Bronchial epithelial cell (primary cell): ENCODE data around the gene ABCA1. TPM values are rescaled to one million over a fixed set of nuclear protein-coding genes. Genes with fewer than 3 reads are reported as not detected.

Experiments used
- DNase-seq: peaks from one replicate; pipeline ENCODE4 v3.0.0-alpha.2; 2010; ENCODE audit warnings: low read depth
- FAIRE-seq: peaks from 2 replicates; lab custom pipeline; 2011; peaks lifted over from hg19 to GRCh38; lab: Jason Lieb, UNC
- H3K27me3 ChIP-seq: 2 replicates; pipeline ENCODE4 v1.5.1; 2011; ENCODE audit warnings: low read length; ENCODE audit not compliant: control insufficient read depth, insufficient read depth
- H3K36me3 ChIP-seq: 2 replicates; pipeline ENCODE4 v1.5.1; 2011; ENCODE audit warnings: low read length; ENCODE audit not compliant: control insufficient read depth, insufficient read depth
- H3K4me3 ChIP-seq: 2 replicates; pipeline ENCODE4 v1.5.1; 2011; ENCODE audit warnings: mild to moderate bottlenecking, low read depth, low read length, control low read depth
- total RNA-seq: library from RNA; depleted of rRNA; stranded (reverse); fragments of >200 nt; gene quantifications from 2 replicates; pipeline ENCODE4 v1.2.1, GENCODE V29; 2014
- TF ChIP-seq, protein P1 (sequence below): IDR thresholded peaks from 2 replicates; pipeline ENCODE4 v1.5.1; 2011; ENCODE audit warnings: mild to moderate bottlenecking, moderate library complexity, low read length, control low read depth, inconsistent platforms; ENCODE audit not compliant: insufficient read depth, severe bottlenecking

The ABCA1 gene
- total RNA-seq, 1 donor from 2014 or later: 34.2 TPM

DNA sequence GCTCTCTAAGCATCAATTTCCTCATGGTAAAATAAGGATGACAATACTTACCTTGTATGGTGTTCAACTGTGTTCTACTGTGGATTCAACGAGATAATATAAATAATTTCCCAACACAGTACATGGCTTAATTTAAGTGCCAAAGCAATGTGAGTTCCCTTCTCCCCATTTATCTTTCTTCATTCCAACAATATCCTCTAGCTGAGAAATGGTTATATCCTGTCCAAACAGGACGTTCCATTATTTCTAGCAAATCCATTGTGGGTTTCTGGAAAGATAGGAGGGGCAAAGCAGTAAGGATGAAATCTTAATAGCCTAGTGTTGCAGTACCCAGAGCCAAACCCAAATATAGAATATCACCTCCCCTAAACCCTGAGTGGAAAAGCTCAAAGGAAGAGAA, 22.0 kb downstream of the ABCA1 start:
- DNase-seq (no peak), FAIRE-seq (no peak)
- Histone ChIP-seq H3K36me3 (no peaks in the 10 kb centered on the region), H3K4me3 (no peak overlapping the region), H3K27me3 (no peaks in the 10 kb centered on the region)
- TF ChIP-seq, protein P1, sequence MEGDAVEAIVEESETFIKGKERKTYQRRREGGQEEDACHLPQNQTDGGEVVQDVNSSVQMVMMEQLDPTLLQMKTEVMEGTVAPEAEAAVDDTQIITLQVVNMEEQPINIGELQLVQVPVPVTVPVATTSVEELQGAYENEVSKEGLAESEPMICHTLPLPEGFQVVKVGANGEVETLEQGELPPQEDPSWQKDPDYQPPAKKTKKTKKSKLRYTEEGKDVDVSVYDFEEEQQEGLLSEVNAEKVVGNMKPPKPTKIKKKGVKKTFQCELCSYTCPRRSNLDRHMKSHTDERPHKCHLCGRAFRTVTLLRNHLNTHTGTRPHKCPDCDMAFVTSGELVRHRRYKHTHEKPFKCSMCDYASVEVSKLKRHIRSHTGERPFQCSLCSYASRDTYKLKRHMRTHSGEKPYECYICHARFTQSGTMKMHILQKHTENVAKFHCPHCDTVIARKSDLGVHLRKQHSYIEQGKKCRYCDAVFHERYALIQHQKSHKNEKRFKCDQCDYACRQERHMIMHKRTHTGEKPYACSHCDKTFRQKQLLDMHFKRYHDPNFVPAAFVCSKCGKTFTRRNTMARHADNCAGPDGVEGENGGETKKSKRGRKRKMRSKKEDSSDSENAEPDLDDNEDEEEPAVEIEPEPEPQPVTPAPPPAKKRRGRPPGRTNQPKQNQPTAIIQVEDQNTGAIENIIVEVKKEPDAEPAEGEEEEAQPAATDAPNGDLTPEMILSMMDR: no peak

DNA sequence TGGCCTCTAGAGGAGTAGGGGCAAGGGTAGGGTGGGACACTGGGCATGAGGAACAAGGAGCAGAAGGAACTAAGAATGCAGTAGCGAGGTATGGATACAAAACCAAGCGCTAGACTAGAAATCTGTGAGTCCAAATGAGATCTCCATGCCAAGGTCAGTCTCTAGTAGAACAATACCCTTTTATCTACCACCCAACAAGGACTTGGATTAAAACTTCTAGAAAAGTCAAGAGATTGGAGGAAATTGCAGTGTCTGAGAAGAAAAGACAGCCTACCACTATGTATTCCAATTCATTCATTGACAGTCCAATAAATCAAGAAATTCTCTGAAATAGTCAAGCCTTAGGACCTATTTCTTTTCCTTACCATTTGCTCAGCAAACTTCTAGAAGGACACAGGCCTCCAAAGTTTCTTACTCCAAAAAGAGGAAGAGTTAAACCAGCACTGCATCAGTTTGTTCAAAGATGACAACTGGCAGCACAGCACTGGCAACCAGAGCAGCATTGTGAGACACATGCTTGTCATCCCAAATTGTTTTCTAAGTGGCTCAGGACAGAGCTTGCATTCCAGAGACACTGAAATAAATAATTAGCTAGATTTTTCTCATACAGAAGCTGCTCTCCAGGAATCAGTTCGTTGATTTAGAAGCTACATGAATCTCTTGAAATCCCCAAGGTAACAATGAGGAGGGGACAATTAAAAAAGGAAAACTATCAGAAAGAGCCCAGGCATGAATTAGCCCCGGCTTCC, 22.6 kb downstream of the ABCA1 start:
- FAIRE-seq: no peak
- DNase-seq: no peak
- Histone ChIP-seq H3K36me3 (no peaks in the 10 kb centered on the region), H3K4me3 (no peak overlapping the region), H3K27me3 (no peaks in the 10 kb centered on the region)
- TF ChIP-seq, protein P1: no peak

DNA sequence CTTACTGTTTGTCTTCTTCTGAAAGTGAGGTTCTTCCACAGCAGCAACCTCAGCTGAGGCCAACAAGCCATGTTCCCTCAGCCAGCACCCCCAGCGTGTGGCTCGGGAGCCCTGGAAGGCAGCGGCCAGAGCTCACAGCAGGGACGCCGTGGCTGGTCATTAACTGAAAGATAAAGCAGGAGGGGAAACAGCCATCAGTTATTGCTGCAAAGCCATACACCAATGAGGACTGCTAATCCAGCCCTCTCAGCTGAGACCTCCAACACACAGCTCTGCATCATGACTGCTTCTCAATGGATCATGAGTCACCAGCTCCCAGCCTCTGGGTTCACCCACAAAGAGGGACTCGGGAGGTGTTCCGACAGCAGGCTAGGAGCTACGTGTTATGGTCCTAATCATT, 24.3 kb downstream of the ABCA1 start:
- FAIRE-seq (no peak), DNase-seq (no peak)
- H3K36me3 ChIP-seq: no peaks in the 10 kb centered on the region
- H3K4me3 ChIP-seq: no peak overlapping the region
- TF ChIP-seq, protein P1: no peak
- no peaks in the 10 kb centered on the region for H3K27me3 ChIP-seq

DNA sequence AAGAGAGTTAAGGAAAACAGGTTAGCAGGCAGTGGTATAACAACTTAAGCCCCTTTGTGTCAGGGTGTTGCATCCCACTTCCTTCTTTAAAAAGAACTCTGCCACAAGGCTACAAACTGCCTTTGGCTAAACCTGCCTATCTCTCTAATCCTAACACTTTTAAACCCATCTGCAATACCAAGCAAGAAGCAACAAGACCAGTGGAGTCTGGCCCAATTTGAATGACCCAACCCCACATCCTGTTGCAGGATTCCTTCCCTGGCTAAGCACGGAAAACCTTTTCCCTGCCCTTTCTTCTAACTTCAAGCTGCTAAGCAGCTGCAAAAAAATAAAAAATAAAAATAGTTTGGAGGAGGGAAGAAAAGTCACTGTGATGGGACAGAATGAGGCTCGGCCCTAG, 27.1 kb downstream of the ABCA1 start:
- no peaks in the 10 kb centered on the region for H3K27me3 ChIP-seq
- TF ChIP-seq, protein P1: no peak
- no peaks in the 10 kb centered on the region for H3K36me3 ChIP-seq
- no peak overlapping the region for H3K4me3 ChIP-seq
- FAIRE-seq (no peak), DNase-seq (peak; percentile 57)

DNA sequence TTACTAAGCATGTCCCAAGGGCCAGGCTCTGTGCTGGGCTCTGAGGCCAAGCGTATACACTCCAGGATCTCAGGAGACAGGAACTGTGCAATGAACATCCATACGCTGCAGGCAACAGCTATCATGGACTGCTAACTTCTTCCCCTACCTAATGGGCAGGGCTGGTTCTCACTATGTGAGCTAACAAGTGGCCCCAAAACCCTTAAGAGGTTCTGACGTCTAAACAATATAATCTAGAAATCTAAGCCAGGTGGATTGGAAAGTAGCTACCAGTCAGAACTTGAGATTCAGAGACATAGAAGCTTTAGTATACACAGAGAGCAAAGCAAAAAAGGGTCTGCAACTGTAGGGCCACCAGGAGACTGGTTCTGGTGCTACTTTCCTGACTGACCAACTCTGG, 27.6 kb downstream of the ABCA1 start:
- FAIRE-seq (no peak), DNase-seq (no peak)
- Histone ChIP-seq H3K27me3 (no peaks in the 10 kb centered on the region), H3K36me3 (no peaks in the 10 kb centered on the region), H3K4me3 (no peak overlapping the region)
- TF ChIP-seq, protein P1: no peak
